CD4-positive, alpha-beta T cell (primary cell): ENCODE results near the gene FANCL. TPM values are rescaled to one million over a fixed set of nuclear protein-coding genes. Genes with fewer than 3 reads are reported as not detected.
"Not testable (repeated sequence)": the region's sequence is repeated elsewhere in the genome, so short reads cannot be mapped to it uniquely, and the experiment has no call there.

Source experiments
- ATAC-seq: fragments of 200-7000 bp; cut with Tn5 transposase; one replicate; pipeline ENCODE4 v1.10.0; 2022; ENCODE audit warnings: mild to moderate bottlenecking; ENCODE audit not compliant: poor library complexity
- CTCF ChIA-PET: fragments of 350-600 bp; sonication (Branson Sonifier 250); formaldehyde crosslinking; loops from one replicate; lab custom pipeline; 2021; ENCODE audit warnings: antibody characterized with exemption, inconsistent platforms; lab: Charles Lee
- POLR2A ChIA-PET: fragments of 350-600 bp; sonication (Branson Sonifier 250); formaldehyde crosslinking; loops from one replicate; lab custom pipeline; 2021; ENCODE audit warnings: antibody characterized with exemption, inconsistent platforms; lab: Charles Lee
- DNase-seq, 14 experiments: peaks; one replicate each; pipeline ENCODE4 v3.0.0-alpha.2; 2013 to 2020; ENCODE audit warnings: mixed read lengths in 2 of 14
- H3K27ac ChIP-seq, 2 donors: one replicate each; pipeline versions ENCODE4 v1.5.1 to v1.7.0; 2013; ENCODE audit warnings: low read length in 2 of 2, low read depth in 1 of 2, mild to moderate bottlenecking in 1 of 2
- H3K27me3 ChIP-seq, 2 experiments: 1 replicate in 1 of 2; 2 replicates in 1 of 2; pipeline versions ENCODE4 v1.6.1 to v1.7.0; 2013; ENCODE audit warnings: low read length in 2 of 2, control low read depth in 1 of 2, mild to moderate bottlenecking in 1 of 2, moderate library complexity in 1 of 2; ENCODE audit not compliant: insufficient read depth in 2 of 2, control insufficient read depth in 1 of 2
- H3K36me3 ChIP-seq: one replicate; pipeline ENCODE4 v1.6.1; 2013; ENCODE audit warnings: low read length, control low read depth; ENCODE audit not compliant: insufficient read depth
- H3K4me1 ChIP-seq: one replicate; pipeline ENCODE4 v1.6.1; 2013; ENCODE audit warnings: low read length, control low read depth; ENCODE audit not compliant: insufficient read depth
- H3K4me3 ChIP-seq: one replicate; pipeline ENCODE4 v1.5.1; 2013; ENCODE audit warnings: mild to moderate bottlenecking, low read length, moderate library complexity
- H3K9me3 ChIP-seq, 2 experiments: 1 replicate in 1 of 2; 2 replicates in 1 of 2; pipeline versions ENCODE4 v1.6.1 to v1.7.0; 2013; ENCODE audit warnings: low read length in 2 of 2, mild to moderate bottlenecking in 2 of 2, control low read depth in 1 of 2, moderate library complexity in 1 of 2; ENCODE audit not compliant: control insufficient read depth in 1 of 2, insufficient read depth in 1 of 2
- H3K27ac Mint-ChIP-seq: one replicate; pipeline ENCODE4 v1.8.0; 2020; ENCODE audit warnings: mixed read lengths
- H3K27me3 Mint-ChIP-seq: one replicate; pipeline ENCODE4 v1.8.0; 2021; ENCODE audit warnings: mixed read lengths
- H3K36me3 Mint-ChIP-seq: one replicate; pipeline ENCODE4 v1.8.0; 2021; ENCODE audit warnings: low read depth, mixed read lengths
- H3K4me1 Mint-ChIP-seq: one replicate; pipeline ENCODE4 v1.8.0; 2021; ENCODE audit warnings: low read depth, mixed read lengths
- H3K4me3 Mint-ChIP-seq: one replicate; pipeline ENCODE4 v1.8.0; 2020; ENCODE audit warnings: mild to moderate bottlenecking, mixed read lengths
- H3K9me3 Mint-ChIP-seq: one replicate; pipeline ENCODE4 v1.8.0; 2020; ENCODE audit warnings: mixed read lengths
- intact Hi-C, 2 experiments: fragments of 100-400 bp; cut with DNase I in 1 of 2; cut with micrococcal nuclease in 1 of 2; formaldehyde crosslinking; loops; one replicate each; pipeline versions ENCODE4 v1.15.1 to v1.9.0; 2023 to 2025; cut with DNase I, micrococcal nuclease
- total RNA-seq, 174 experiments: library from RNA in 2 of 174; stranded (reverse) in 2 of 174; gene quantifications; one replicate each; pipeline ENCODE4 v1.2.3 and lab custom pipeline; 2021 to 2026
- TF ChIP-seq, protein P1 (sequence below): fragments of 200-600 bp; IDR thresholded peaks from one replicate; pipeline ENCODE4 v1.8.0; 2022; ENCODE audit warnings: antibody characterized with exemption, mild to moderate bottlenecking

The FANCL gene
- total RNA-seq, 2 experiments from 2014 or later, result 4.6 to 5.5 TPM

DNA sequence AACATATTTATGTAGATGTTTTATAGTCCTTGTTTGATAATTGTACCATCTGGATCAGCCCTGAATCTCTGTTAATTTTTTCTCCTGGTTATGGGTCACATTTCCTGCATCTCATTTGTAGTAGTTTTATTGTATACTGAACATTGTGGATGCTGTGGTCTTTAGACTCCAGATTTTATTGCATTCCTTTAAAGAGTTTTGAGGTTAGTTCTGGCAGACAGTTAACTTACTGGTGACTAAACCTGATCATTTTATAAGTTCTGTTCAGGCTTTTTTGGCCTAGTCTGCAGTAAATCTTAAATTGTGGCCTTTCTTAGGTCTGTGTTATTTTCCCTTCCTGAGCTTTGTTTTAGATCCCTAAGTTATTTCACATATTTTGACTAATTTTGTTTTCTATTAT lies 84.3 kb downstream of the FANCL start:
- intact Hi-C loops, result no loop called here
- ChIA-PET CTCF (no interaction called here), POLR2A (no interaction called here)
- ATAC-seq (no peak), DNase-seq (no peak)
- no peaks in the 10 kb centered on the region for H3K27me3 Mint-ChIP-seq
- H3K4me1 ChIP-seq, result no peaks in the 10 kb centered on the region
- peaks cover 3% of the 10 kb centered on the region for H3K9me3 Mint-ChIP-seq
- H3K4me1 Mint-ChIP-seq, result no peaks in the 10 kb centered on the region
- no peaks in the 10 kb centered on the region for H3K9me3 ChIP-seq
- H3K36me3 Mint-ChIP-seq, result peaks cover 92% of the 10 kb centered on the region
- TF ChIP-seq, protein P1, sequence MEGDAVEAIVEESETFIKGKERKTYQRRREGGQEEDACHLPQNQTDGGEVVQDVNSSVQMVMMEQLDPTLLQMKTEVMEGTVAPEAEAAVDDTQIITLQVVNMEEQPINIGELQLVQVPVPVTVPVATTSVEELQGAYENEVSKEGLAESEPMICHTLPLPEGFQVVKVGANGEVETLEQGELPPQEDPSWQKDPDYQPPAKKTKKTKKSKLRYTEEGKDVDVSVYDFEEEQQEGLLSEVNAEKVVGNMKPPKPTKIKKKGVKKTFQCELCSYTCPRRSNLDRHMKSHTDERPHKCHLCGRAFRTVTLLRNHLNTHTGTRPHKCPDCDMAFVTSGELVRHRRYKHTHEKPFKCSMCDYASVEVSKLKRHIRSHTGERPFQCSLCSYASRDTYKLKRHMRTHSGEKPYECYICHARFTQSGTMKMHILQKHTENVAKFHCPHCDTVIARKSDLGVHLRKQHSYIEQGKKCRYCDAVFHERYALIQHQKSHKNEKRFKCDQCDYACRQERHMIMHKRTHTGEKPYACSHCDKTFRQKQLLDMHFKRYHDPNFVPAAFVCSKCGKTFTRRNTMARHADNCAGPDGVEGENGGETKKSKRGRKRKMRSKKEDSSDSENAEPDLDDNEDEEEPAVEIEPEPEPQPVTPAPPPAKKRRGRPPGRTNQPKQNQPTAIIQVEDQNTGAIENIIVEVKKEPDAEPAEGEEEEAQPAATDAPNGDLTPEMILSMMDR, result no peak
- H3K27me3 ChIP-seq, result no peaks in the 10 kb centered on the region
- H3K27ac ChIP-seq, result no peak overlapping the region
- H3K36me3 ChIP-seq, result peaks cover 21% of the 10 kb centered on the region
- H3K4me3 ChIP-seq, result no peak overlapping the region
- H3K27ac Mint-ChIP-seq, result no peak overlapping the region
- H3K4me3 Mint-ChIP-seq, result no peak overlapping the region

DNA sequence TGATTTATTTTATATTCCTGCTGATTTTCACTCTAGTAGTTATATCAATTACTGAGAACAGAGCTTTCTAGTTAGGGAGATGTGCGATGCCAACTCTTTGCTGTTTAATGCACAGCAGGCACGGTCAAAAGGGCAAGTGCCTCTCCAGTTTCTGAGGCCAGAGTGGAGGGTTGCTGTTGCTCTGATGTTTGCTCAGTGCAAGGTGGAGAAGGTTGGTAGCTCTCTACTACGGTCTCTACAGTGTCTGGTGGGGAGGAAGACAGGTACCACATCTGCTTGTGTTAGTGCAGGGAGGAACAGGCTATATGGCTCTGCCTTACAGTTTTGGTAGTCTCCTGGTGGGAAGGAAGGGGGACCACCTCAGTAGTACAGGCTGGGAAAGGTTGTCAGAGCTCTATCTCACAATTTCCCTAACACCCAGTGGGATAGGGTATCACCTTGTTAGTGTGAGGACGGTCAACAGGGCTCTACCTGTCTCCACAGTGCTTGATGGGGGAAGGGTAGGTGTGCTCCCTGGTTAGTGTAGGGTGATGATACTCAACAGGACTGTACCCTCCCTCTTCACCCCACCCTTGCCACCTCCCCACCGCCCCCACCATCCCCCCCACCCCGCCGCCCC lies 85.9 kb downstream of the FANCL start:
- peaks cover 3% of the 10 kb centered on the region for H3K9me3 Mint-ChIP-seq
- Histone ChIP-seq H3K9me3 (no peaks in the 10 kb centered on the region), H3K4me1 (no peaks in the 10 kb centered on the region), H3K27me3 (no peaks in the 10 kb centered on the region), H3K36me3 (peaks cover 16% of the 10 kb centered on the region), H3K27ac (no peak overlapping the region), H3K4me3 (no peak overlapping the region)
- H3K4me1 Mint-ChIP-seq, result no peaks in the 10 kb centered on the region
- ATAC-seq, result no peak
- no peak overlapping the region for H3K27ac Mint-ChIP-seq
- CTCF ChIA-PET, result no interaction called here
- no peaks in the 10 kb centered on the region for H3K27me3 Mint-ChIP-seq
- no peak overlapping the region for H3K4me3 Mint-ChIP-seq
- intact Hi-C loops, result no loop called here
- POLR2A ChIA-PET, result no interaction called here
- peaks cover 79% of the 10 kb centered on the region for H3K36me3 Mint-ChIP-seq
- no peak for DNase-seq
- TF ChIP-seq, protein P1, result no peak

DNA sequence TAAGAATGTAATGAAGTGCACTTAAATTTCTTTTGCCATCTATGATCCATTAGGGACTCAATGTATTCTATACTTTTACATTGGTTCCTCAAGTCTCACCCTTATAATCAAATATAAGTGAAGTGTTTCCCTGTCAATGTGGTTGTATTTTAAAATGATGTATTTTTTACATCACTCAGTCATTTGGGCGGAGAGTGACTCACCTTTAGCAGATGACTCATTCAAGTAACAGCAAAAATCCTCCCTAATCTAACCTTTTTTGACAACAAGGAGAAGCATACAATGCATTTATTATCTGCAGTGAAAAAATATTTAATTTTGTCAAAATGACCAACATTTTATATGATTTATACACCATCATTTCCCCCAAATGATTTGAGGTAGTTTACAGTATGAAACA lies 94.4 kb downstream of the FANCL start:
- Histone ChIP-seq H3K36me3 (peaks cover 14% of the 10 kb centered on the region), H3K27ac (no peak overlapping the region), H3K4me1 (no peaks in the 10 kb centered on the region), H3K9me3 (no peaks in the 10 kb centered on the region), H3K4me3 (no peak overlapping the region), H3K27me3 (no peaks in the 10 kb centered on the region)
- ATAC-seq (no peak), DNase-seq (no peak)
- H3K27me3 Mint-ChIP-seq, result no peaks in the 10 kb centered on the region
- TF ChIP-seq, protein P1, result no peak
- no peaks in the 10 kb centered on the region for H3K9me3 Mint-ChIP-seq
- intact Hi-C loops, result no loop called here
- ChIA-PET CTCF (no interaction called here), POLR2A (no interaction called here)
- H3K27ac Mint-ChIP-seq, result no peak overlapping the region
- peaks cover 68% of the 10 kb centered on the region for H3K36me3 Mint-ChIP-seq
- H3K4me3 Mint-ChIP-seq, result no peak overlapping the region
- no peaks in the 10 kb centered on the region for H3K4me1 Mint-ChIP-seq

DNA sequence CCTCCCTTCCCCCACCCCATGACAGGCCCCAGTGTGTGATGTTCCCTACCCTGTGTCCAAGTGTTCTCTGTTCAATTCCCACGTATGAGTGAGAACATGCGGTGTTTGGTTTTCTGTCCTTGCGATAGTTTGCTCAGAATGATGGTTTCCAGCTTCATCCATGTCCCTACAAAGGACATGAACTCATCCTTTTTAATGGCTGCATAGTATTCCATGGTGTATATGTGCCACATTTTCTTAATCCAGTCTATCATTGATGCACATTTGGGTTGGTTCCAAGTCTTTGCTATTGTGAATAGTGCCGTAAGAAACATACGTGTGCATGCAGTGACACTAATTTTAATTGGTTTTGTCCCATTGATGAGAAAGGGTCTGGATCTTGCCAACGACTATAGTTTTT lies 95.4 kb downstream of the FANCL start:
- CTCF ChIA-PET, result interaction anchor here (0.5 kb wide), 1 partner anchor 41 kb away, joined by 3 read pairs; no protein-coding TSS in a partner anchor
- H3K9me3 ChIP-seq, POLR2A ChIA-PET, H3K27ac Mint-ChIP-seq, H3K4me3 Mint-ChIP-seq, DNase-seq, H3K27me3 Mint-ChIP-seq, H3K27me3 ChIP-seq, H3K4me1 Mint-ChIP-seq, H3K27ac ChIP-seq, intact Hi-C loops, H3K4me3 ChIP-seq, ATAC-seq, H3K4me1 ChIP-seq, H3K9me3 Mint-ChIP-seq: not testable (repeated sequence)
- H3K36me3 ChIP-seq, result peaks cover 14% of the 10 kb centered on the region
- H3K36me3 Mint-ChIP-seq, result peaks cover 74% of the 10 kb centered on the region
